ENCODE measurements around the gene PLEKHG1.

The PLEKHG1 gene

DNA sequence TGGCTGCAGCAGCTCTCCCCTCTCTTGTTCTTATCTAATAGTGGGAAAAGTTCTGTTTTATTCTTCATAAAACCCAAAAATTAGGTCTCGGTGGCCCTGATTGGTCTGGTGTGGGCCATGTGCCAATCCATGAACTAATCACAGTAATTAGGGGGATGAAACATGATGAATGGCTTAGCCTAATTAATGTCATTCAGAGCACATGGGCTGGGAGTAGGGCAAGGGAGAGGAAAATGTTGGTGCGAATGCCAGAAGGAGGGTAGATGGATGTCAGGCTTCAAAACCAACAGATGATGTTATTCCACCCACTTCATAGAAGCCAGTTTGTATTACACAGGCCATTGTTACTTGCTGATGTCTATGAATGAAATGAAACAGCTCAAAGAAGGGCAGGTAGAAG, 46.5 kb downstream of the PLEKHG1 start:
- no peak for DNase-seq

DNA sequence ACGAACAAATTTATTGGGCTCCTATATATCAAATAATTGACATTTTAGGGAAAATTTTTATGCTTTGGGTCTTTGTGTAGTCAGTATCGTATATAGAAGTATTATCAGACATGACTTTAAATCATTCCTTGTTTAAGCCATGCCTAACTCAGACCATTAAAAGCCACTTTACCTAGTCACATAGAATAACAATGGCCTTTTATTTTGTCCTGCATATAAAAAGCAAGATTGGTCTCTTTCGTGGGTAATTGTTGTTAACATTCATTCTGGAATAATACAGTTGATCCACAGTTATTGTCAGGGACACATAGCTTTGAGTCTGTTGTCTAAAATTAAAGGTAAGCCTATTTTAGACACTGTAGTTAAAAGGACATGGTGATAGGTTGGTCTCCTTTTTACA, 47.4 kb downstream of the PLEKHG1 start:
- no peak for DNase-seq
